ENCODE data around the gene PLCB4.

The PLCB4 gene

DNA sequence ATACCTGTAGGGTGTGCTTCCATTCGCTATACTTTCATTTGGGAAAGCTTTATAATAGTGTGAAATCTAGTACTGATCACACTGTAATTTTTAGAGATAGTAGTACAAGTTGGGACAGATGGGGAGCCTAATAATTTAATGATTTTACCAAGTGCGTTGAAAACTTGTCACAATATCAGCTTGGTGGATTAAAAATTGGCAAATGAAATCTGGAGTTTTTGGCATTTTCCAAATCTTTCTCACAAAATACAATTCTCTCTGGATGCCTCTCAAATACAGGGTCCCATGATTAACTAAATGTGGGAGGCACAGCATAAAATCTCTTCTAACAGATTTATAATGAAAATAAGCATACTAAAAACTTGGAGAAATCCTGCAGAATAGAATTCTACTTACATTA is 96.4 kb downstream of the PLCB4 start:
- H3K4me3 ChIP-seq (ENCODE audit: low read depth, low read length) = no peak overlapping the region
- TF ChIP-seq, protein P1, sequence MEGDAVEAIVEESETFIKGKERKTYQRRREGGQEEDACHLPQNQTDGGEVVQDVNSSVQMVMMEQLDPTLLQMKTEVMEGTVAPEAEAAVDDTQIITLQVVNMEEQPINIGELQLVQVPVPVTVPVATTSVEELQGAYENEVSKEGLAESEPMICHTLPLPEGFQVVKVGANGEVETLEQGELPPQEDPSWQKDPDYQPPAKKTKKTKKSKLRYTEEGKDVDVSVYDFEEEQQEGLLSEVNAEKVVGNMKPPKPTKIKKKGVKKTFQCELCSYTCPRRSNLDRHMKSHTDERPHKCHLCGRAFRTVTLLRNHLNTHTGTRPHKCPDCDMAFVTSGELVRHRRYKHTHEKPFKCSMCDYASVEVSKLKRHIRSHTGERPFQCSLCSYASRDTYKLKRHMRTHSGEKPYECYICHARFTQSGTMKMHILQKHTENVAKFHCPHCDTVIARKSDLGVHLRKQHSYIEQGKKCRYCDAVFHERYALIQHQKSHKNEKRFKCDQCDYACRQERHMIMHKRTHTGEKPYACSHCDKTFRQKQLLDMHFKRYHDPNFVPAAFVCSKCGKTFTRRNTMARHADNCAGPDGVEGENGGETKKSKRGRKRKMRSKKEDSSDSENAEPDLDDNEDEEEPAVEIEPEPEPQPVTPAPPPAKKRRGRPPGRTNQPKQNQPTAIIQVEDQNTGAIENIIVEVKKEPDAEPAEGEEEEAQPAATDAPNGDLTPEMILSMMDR (IDR thresholded peaks at IDR 0.05; ENCODE audit: low read depth, low read length) = no peak

DNA sequence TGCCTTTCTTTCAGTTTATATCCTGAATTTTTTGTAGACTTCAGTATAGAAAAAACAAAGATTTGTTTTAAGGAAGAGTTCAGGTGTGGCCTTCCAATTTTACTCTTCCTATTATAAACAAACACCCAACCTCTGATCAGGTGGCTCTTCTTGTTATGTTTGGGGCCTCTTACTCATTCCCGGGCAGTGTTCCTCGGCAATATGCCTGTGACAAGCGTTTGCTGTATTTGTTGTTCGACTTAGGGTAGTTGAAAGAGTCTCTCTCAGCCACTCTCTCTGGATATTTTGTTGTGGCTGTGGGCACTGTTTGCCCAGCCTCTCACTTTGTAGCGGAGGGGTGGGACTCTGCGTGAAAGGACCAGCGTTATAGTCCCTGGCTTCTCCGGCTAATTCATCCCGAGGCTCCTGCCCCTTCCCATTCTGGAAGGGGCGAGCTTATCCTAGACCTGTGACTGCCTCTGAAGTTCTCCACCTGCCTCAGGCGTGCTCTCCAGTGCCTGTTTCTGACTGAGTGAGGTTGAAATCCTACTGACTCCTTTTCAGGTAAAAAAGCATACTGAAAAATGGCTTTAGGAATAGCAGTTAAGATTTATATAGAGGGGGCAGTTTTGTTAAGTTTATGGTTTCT is 97.4 kb downstream of the PLCB4 start:
- TF ChIP-seq, protein P1 (IDR thresholded peaks at IDR 0.05; ENCODE audit: low read depth, low read length) = no peak
- H3K4me3 ChIP-seq (ENCODE audit: low read depth, low read length) = no peak overlapping the region

DNA sequence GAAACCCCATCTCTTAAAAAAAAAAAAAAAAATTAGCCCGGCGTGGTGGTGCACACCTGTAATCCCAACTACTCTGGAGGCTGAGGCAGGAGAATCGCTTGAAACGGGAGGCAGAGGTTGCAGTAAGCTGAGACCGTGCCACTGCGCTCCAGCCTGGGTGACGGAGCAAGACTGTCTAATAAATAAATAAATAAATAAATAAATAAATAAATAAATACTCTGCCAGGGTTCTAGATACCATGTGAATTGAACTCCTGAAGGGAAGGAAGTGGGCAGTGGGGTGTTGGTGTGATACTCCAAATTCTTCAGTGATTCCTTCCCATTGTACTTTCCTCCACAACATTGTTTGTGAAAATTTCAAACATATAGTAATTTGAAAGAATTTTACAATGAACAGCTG is 100.5 kb downstream of the PLCB4 start:
- H3K4me3 ChIP-seq (ENCODE audit: low read depth, low read length) = no peak overlapping the region
- TF ChIP-seq, protein P1 (IDR thresholded peaks at IDR 0.05; ENCODE audit: low read depth, low read length) = no peak

DNA sequence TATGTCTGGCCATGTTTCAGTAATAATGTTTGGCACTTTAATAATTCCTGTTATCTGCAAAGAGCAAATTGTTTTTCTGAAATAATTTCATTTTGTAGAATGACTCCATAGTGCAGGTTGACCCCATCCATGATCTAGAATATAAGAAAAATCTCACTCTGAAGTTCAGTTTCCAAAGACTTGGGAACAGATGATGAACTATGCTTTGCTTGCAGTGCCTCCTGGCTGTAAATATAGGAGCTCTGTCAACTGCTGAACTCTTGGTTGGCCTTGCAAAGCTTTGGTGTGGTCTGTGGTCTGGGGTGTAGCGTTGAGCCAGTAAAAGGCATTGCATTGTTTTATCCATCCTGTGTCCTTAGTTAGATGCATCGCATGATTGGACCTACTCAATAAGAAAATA is 104.0 kb downstream of the PLCB4 start:
- H3K4me3 ChIP-seq (ENCODE audit: low read depth, low read length) = no peak overlapping the region
- TF ChIP-seq, protein P1 (IDR thresholded peaks at IDR 0.05; ENCODE audit: low read depth, low read length) = no peak

DNA sequence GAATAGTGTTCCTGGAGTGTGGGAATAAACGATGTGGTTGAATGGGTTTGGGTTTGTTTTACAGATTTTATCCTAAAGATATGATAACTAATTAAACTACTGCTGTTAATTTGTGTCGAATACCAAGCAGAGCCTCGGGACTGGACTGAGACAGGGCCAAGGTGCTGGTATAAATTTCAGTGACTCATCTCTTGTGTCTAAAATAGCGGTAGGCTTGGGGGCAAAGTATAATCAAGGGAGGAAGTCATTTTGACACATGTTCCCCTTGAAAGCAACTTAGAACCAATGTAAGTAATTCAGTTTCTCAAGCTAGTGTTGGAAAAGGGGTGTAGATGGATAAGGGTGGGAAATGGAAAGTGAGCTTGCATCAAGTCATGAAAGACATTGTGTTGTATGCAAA is 108.4 kb downstream of the PLCB4 start:
- H3K4me3 ChIP-seq (ENCODE audit: low read depth, low read length) = no peak overlapping the region
- TF ChIP-seq, protein P1 (IDR thresholded peaks at IDR 0.05; ENCODE audit: low read depth, low read length) = no peak

DNA sequence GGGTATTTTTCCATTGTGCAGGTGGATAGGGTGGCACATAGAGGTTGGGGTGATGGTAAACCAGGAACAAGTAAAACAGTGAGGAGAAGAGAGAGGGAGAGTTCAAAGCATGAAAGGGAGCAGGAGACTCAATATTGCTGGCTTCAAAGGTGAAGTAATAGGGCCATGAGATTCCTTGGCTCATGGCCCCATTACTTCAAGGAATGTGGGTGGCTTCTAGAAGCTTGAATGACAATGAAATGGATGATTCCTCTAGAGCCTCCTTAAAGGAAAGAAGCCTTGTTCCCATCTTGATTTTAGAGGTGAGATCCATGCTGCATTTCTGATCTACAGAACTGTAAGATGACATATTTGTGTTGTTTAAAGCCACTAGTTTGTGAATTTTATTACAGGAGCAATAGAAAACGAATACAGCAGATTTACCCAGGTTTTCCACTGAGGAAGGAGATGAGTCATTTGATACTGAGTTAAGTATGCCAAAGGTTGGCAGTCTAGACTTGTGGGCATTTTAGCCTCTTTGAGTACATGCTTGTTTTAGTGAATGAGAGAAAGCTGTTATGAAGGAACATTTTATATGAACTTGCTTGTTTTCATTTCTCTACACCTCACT is 110.4 kb downstream of the PLCB4 start:
- no peak overlapping the region for H3K4me3 ChIP-seq (ENCODE audit: low read depth, low read length)
- TF ChIP-seq, protein P1 (IDR thresholded peaks at IDR 0.05; ENCODE audit: low read depth, low read length) = no peak

DNA sequence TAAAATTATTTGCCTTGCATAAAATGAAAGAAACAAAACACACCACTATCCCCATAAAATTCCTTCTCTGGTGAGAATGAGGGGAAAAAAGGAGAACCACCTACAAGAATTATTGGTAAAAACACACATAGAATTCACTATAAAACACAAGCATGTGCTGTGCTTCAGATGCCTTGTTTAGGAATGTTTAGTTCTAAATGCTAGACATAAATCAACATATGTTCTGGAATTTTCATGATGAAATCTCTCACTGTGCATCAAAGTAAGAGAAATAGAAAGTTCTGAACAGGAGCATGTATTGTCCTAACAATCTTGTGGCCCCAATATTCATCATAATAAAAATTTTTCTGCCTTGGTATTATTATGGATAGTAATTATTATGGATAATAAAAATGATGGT is 111.0 kb downstream of the PLCB4 start:
- TF ChIP-seq, protein P1 (IDR thresholded peaks at IDR 0.05; ENCODE audit: low read depth, low read length) = no peak
- H3K4me3 ChIP-seq (ENCODE audit: low read depth, low read length) = no peak overlapping the region
